DMS53 treated with DMSO at 0.1 percent for 48 hours (cell line): Measurements from ENCODE around the gene CFAP74.
A peak's percentile ranks its signal among the peaks of the same experiment; 100 is the strongest.

Source experiments
- DNase-seq: peaks from one replicate; lab custom pipeline; 2025; ENCODE audit not compliant: unreplicated experiment; lab: John Stamatoyannopoulos, UW

The CFAP74 gene

DNA sequence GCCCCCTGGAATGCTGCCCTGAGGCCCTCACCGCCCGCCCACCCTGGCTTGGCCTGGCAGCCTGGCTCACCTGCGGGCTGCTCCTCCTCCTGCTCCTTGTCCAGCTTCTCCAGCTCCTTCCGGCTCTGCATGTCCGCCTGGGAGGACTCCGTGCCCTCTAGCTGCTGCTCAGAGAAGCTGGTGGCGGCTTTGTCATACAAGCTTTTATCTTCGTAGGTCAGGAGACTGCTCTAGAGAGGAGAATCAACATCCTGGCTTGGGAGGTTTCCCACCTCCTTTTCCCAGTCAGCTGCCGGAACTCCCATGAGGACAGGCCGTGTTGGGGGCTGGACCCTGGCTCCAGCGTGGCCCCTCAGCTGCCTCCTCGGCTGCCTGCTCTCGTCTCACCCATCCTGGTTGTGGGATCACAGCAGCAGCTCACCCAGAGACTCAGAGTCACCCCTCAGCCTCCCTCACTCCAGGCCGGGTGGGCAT, 47.9 kb downstream of the CFAP74 start:
- DNase-seq = no peak

DNA sequence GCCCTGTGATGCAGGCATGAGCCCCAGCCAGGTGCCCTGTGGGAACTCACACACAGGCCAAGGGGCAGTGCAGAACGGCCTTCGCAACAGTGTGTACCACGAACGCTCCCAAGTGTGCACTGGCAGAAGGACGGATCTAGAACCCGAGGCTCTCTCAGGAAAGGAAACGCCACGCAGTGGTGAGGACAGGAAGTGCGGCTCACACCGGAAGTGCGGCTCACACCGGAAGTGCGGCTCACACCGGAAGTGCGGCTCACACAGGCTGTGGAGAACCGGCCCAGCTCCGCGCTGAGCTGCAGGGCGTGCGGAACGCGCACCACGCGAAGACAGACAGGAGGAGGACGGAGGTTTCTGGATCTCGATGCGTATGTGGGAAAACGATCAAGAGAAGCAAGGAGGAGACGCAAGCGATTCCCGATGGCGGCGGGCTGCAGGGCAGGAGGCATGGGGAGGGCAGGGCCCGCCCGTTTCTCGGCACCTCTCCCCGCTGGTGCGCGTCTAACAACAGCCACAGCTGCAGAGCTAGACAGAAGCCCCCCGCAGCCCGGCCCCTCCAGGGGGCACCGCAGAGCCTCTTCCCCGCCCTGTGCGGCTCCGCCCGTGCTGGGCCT, 48.6 kb downstream of the CFAP74 start:
- DNase-seq = no peak

DNA sequence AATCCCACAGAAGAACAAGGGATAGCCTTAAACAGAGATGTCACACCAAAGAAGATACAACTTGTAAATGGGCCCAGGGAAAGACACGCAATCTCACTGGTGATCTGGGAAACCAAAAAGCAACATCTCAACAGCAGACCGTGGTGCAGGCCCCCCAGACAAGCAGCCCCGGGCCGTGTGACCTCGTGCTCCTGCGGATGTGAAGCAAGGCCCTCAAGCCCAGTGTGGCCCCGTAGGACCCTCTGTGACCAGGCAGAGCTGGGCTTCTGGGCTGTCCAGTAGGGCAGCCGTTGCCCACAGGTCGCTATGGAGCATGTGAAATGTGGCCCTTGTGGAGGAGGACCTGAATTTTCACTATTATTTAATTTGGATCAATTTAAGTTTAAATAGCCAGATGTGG, 49.6 kb downstream of the CFAP74 start:
- DNase-seq = no peak

DNA sequence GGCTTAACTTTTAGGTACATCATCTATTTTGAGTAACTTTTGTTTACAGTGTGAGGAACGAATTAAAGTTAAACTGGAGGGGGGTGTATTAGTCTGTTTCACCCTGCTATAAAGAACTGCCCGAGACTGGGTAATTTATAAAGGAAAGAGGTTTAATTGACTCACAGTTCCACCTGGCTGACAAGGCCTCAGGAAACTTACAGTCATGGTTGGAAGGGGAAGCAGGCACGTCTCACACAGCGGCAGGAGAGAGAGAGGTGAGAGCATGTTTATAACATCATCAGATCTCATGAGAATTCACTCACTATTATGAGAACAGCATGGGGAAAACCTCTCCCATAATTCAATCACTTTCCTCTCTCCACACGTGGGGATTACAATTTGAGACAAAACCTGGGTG, 52.6 kb downstream of the CFAP74 start:
- no peak for DNase-seq

DNA sequence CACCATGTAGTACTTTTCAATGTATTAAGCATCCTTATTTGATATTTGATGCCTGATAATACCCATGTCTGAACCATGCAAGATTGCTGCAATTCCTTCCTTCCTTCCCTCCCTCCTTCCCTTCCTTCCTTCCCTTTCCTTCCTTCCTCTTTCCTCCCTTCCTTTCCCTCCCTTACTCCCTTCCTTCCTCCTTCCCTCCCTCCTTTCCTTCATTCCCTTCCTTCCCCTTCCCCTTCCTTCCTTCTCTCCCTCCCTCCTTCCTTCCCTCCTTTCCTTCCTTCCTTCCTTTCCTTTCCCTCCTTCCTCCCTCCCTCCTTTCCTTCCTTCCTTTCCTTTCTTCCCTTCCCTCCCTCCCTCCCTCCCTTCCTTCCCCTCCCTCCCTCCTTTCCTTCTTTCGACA, 54.8 kb downstream of the CFAP74 start:
- DNase-seq = no peak

DNA sequence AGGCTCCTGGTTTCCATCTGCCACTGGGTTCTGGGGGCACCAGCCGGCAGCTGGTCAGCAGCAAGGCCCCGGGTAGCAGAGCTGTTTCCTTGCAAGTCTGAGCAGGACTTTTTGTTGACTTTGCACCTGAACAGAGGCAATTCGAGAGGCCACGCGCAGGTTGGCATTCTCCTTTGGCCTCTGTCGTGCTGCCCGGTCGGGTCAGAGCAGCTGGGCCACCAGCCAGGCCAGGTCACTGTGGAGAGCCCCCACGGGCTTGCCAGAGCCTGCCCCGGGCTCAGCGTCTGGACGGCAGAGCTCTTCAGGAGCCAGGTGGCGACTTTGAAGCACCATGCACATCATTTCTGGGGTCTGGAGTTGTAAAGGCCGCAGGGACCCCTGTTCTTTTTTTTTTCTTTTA, 56.1 kb downstream of the CFAP74 start:
- DNase-seq = peak; percentile 19

DNA sequence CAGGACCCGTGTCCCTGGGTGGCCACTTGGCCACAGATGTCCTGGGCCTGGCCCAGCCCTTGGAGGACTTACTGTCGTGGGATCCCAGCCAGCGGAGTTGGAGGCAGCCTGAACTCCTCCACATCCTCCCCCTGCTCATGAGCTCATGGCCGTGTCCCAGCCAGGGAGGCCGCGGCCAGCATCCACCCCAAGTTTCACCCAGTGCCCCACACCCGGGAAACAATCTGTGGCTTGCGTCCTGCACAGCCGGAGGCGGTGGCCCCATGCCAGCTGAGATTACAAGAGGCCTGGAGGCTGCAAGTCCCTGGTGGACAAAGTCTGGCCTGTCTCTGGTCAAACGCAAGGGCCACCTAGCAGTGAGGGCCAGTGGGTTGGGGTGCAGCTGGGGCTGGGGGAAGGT, 57.0 kb downstream of the CFAP74 start:
- no peak for DNase-seq

DNA sequence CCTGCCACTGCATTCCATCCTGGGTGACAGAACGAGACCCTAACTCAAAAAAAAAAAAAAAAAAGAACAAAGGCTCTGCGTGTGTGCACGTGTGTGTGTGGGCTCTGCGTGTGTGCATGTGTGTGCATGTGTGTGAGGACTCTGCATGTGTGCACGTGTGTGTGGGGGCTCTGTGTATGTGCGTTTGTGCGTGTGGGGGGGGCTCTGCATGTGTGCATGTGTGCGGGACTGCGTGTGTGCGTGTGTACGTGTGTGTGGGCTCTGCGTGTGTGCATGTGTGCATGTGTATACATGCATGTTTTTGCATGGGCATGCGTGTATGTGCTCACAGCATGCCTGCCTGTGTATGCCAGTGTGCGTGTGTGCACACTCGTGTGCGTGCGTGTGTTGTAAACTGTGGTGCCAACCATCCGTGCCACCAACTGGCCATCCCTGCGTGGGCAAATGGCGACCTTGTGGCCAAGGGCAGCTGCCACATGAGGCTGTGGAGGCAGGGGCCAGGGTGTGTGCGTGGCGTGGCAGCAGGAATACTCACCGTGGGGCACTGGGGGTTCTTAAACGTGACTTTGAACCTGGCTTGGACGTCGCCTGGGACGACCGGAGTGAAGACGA, 57.7 kb downstream of the CFAP74 start:
- no peak for DNase-seq

DNA sequence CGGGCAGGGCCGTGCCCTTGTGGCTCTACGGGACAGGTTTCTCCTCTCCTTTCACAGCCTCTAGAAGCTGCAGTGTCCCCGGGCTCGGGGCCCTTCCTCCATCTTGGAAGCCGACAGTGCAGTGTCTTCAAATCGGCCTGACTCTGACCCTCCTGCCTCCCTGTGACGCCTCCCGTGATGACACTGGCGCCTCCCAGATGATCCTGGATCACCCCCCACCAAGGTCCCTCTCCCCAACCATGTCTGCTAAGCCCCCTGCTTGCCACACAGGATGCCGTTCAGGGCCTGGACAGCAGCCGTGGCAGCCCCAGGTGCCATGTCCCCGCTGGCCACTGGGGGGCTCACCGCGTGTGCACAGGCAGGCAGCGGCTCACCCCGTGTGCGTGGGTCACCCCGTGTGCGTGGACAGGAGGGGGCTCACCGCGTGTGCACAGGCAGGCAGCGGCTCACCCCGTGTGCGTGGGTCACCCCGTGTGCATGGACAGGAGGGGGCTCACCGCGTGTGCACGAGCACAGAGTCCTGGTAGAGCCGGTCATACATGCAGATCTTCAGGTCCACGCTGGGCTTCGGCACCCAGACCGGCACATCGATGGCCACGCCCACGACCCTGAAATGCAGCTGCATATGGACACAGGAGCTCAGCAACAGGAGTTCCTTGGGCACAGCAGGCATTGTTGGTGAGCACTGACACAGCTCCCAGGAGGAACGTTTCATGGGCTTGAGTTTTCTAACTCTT, 59.6 kb downstream of the CFAP74 start:
- DNase-seq = peak; percentile 2

DNA sequence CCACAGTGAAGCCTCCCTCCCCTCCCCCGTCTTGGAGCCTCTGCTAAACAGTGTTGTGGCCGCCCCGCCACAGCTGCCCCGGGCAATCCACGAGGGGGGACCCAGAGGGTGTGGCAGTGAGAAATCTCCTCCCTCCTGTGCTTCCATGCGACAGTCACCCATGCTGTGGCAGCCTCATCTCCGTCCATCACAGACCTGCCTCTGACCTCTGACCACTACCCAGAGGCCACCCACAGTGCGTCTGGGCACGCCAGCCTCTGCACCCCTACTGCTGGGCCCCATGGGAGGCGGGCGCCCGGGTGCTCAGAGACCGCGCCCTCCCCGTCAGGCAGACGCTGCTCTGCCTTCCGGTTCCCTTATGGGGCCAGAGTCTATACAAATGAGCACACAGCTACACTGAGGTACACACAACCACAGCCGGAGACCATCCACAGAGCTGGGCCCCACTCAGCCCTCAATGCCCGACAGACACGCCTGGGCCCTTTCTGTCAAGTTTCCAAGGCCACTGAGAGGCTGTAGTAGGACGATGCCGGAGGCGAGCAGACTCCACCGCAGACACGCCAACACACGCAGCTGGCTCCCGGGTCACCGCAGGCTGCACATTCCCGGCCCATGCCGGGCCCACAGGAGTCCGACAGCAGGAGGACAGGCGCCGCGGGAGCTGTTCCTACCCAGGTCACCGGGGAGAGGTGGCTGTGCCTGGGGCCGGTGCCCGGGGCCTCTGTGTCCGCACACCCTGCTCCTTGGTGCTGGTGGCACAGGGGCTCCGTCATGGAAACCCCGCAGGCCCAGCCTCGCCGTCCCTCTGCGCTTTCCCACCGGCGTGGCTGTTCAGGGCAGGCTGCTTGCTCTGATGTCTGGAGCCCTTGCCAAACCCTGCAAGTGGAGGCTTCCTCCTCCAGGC, 60.6 kb downstream of the CFAP74 start:
- DNase-seq = no peak

DNA sequence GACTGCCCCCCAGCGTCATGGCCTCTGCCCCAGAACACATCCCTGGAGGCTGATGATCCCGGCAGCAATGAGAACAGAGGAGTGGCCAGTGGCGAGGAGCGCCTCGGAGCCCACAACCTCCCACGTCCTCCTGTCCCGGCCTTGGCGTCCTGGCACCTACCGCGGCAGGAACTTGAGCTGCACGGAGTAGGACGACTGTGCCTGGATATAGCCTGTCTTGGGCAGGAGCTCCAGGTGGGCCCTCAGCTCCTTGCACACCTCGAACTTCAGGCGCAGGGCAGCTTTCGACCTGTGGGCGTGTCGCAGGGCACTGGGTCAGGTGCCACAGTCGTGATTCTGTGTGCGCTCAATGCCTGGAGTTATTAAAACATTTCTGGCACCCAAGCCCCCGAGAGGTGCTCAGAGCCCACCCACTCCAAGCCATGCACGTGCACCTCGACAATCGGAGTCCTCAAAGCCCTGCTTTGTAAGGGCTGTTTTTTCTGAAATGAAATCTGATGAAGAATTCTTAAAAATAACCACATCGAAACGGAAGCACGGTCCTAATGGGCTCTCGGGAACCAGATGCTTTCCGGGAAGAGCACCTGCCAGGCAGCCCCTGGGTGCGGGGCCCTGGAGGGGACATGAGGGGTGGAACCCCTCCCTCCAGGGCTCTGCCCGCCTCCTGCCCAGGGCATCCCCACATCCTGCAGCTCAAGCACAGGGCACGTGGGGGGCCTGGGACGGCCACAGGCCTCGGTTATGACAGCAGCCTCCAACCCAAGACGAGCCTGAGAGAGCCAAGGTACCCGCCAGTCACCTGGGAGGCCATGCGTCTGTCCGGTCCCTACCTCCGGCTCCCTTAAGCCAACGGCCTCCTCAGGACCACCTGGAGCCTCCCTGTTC, 61.5 kb downstream of the CFAP74 start:
- DNase-seq = no peak

DNA sequence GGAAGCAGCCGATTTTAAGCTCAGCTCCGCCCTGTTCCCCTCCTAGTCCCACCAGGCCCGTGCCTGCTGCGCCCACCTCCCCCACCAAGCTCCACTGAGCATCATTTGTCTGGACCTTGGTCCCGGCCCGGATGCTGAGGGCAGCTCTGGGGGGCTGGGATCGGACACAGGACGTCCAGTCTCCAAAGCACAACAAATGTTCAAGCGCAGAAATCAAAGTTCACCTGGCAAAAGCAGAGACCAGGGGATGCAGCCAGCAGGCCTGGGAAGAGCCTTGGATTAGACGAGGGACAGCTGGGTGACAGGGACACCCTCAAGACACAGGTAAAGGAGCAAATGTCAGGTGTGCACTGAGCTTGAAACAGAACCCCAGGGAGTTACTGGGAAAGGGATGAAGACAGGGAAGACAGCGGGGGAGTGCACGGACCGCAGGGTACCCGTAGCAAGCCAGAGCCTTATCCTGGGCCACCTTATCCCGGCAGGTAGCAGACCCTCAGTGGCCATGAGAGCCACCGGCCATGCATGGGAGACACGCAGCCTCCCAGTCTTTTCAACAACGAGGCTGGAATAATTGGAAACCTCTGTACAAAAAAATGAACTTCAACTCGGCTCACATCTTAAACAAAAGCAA, 62.3 kb downstream of the CFAP74 start:
- no peak for DNase-seq

DNA sequence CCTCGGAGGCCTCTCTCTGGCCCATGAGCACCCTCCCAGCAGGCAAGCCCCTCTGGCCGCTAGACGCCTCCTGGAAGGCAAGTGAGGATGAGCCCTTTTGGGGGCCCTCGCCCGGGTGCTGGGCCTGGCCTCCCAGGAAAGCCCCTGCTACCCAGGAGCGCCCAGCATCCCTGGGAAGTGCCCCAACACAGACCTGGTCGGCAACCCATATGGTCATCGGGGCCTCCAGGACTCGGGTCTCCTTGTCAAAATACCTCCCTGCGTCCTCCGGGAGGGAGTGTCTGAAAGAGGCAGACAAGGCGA, 63.5 kb downstream of the CFAP74 start:
- DNase-seq = no peak

DNA sequence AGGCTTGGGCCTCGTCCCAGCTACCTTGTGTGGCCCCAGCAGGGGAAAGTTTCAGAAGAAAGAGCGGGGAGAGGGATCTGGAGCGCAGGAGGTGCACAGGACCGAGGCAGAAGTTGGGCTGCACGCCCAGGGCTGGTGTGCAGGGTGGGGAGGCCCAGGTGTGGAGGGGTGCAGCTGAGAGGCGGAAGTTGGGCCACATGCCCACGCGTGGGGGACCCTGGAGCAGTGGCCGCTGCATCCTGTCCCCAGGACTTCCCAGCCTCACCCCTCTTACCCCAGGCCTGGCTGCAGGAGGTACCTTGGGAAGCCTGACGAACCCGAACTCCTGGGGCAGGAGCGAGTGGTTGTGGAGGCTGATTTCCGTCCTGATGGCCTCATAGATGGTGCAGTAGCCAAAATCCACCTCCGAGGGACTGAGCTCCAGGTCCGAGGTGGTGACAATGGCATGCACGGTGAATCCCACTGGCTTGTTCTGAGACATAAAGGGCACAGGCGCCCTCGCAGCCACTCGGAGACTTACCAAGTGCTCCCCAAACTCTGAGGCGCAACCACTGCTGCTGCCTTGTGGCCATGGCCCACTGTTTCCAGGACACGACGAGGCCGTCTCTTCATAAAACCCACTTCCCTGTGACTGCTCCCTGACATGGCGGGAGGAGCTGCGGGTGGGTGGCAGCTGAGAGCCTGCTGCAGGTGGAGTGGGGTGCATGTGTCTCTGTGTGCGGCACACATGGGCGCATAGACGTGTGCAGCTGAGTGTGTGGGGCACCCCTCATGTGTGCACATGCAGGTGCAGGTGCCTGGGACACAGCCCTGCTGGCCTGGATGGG, 64.1 kb downstream of the CFAP74 start:
- no peak for DNase-seq

DNA sequence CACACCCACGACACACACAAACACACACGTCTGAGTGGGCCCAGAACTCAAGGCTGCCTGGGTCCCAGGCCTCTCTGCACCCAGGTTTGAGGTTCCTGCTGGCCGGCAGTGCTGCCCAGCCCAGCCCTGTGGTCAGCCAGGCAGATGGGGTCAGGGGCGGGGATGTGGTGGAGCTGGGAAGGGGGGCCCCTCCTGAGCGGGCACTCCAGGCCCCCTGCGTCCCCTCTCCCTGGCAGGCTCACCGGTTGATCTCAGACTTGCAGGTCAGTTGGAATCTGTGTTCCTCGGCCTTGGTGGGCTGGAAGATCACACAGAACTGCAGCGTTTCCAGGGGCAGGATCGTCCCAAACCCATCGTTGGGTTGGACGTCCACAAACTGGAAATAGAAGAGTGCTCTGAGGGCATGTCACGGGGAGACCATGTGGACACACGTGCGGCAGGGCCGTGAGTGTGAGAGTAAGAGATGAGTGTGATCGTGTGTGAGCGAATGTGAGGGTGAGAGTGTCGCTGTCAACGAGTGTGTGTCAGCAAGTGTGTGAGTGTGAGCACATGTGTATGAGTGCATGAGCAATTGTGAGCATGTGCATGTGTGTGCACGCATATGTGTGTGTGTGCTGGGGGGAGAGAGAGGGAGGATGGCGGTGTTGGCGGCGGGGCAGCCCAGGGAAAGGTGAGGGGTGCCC, 64.8 kb downstream of the CFAP74 start:
- no peak for DNase-seq

DNA sequence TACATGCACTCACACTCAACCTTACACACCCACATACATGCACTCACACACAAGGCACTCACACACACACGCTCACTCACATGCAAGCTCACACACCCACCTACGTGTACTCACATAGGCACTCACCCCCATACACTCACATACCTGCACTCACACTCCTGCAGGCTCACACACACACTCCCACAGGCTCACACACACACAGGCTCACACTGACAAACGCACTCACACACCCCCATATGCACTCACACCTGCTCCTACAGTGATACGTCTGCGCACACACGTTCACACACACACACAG, 65.4 kb downstream of the CFAP74 start:
- no peak for DNase-seq

DNA sequence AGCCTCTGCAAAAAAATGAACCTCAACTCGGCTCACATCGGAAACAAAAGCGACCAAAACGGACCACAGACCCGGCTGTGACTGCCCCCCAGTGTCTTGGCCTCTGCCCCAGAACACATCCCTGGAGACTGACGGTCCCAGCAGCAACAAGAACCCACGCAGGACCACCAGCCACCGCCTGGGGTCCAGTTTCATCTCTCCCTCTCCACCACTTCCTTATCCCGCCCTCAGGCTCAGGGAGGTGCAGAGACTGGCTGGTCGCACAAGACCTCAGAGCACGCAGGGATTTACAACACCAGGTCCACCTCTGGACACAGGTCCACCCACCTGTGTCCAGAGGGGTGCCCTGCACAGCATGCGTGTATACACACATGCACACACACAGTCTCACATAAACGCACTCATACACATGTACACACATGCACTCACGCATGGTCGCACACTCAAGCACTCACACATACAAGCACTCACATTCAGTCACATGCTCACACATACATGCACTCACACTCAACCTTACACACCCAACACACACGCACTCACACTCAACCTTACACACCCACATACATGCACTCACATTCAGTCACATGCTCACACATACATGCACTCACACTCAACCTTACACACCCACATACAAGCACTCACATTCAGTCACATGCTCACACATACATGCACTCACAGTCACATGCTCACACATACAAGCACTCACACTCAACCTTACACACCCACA, 65.9 kb downstream of the CFAP74 start:
- no peak for DNase-seq

DNA sequence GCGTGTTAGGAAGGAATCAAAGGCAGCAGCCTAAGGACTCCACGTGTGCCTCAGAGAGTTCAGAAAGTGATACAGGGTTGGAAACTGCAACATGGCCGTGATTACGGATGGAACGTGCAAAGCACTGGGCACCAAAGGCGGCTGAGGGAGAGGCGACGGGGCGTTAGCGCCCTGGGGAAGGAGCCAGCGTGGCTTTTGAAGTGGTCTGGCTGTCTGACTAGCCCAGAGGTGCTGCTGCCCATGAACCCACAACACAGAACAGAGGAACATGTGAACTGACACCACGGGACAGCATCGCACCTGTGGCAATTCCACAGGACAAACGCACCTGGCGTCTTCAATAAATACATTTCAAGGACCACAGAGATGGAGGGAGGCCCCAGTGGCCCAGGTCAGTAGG, 66.5 kb downstream of the CFAP74 start:
- DNase-seq = no peak
